ENCODE measurements around the gene KRTAP5-3. TPM values are rescaled to one million over a fixed set of nuclear protein-coding genes. Genes with fewer than 3 reads are reported as not detected.

KRTAP5-3 gene
- total and polyA plus RNA-seq, 2 experiments from 2014 or later: not detected

DNA sequence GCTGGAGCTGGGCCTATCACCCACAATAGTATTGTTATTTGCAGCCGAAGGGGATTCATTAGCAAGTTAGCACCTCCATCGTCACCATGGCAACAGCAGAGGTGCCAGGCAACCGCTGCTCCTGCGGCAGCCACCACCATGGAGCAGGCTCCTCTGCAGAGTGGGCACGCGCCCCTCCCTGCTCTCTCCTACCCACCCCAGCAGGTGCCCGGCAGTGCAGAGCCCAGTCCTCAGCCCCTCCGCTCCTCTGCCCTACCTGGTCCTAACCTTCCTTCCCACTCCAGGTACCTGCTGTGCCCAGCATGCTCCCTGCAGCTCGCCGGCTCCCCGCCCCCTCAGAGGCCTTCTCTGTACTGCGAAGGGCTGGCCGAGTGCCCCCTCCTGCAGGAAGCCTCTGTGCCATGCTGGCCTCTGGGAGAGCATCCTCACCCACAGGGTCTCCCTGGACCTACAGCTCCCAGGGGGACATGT is 39.8 kb downstream of the KRTAP5-3 start:
- TF ChIP-seq EZH2phosphoT487 (IDR thresholded peaks at IDR 0.05; ENCODE audit: insufficient read depth, low read depth): no peak
- no peak for TF ChIP-seq EZH2 (IDR thresholded peaks at IDR 0.05; ENCODE audit: insufficient read depth, poor library complexity, severe bottlenecking)
- in situ Hi-C loops (cut with MboI): no loop called here
- Histone ChIP-seq H3K4me2 (ENCODE audit: unreplicated experiment) (no peak overlapping the region), H3K9me3 (ENCODE audit: low read depth) (no peaks in the 10 kb centered on the region), H3K27ac (no peak overlapping the region), H3K27me3 (replicated peaks; ENCODE audit: insufficient read depth) (peaks cover 17% of the 10 kb centered on the region), H3K4me1 (ENCODE audit: insufficient read depth) (no peaks in the 10 kb centered on the region), H2AFZ (no peak overlapping the region), H3F3A (ENCODE audit: insufficient read depth) (no peaks in the 10 kb centered on the region), H3K4me3 (no peak overlapping the region), H4K20me1 (ENCODE audit: insufficient read depth) (no peaks in the 10 kb centered on the region), H3K79me2 (ENCODE audit: insufficient read depth) (no peaks in the 10 kb centered on the region), H3K9ac (no peak overlapping the region), H3K36me3 (ENCODE audit: low read depth) (no peaks in the 10 kb centered on the region), H3K9me2 (ENCODE audit: insufficient read depth) (no peaks in the 10 kb centered on the region)
- 63 to 73% methylated on average over 11 to 13 of the region's 13 CpGs for WGBS, 2 experiments (ENCODE audit: low coverage in 1 of 2, low lambda C conversion rate in 2 of 2, missing lambda C conversion rate in 2 of 2)
- DNase-seq: no peak

DNA sequence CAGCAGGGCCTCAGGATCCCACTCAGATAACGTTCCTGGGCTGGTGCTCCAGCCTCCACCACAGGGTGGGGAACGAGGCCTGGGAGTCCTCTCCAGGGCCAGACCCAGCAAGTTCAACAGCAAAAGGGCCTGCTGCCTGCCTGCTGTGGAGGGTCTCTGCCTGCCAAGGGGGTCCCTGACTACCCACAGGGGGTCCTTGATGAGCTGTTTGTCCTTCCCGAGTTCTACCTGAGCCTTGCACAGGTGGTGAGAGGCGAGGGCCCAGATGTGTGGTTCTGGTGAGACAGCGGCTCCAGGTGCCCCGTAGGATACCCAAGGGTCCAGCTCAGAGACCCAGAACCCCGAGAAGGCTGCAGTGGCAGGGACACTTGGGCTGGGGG is 40.6 kb downstream of the KRTAP5-3 start:
- no peaks in the 10 kb centered on the region for H3K79me2 ChIP-seq (ENCODE audit: insufficient read depth)
- in situ Hi-C loops (cut with MboI): no loop called here

DNA sequence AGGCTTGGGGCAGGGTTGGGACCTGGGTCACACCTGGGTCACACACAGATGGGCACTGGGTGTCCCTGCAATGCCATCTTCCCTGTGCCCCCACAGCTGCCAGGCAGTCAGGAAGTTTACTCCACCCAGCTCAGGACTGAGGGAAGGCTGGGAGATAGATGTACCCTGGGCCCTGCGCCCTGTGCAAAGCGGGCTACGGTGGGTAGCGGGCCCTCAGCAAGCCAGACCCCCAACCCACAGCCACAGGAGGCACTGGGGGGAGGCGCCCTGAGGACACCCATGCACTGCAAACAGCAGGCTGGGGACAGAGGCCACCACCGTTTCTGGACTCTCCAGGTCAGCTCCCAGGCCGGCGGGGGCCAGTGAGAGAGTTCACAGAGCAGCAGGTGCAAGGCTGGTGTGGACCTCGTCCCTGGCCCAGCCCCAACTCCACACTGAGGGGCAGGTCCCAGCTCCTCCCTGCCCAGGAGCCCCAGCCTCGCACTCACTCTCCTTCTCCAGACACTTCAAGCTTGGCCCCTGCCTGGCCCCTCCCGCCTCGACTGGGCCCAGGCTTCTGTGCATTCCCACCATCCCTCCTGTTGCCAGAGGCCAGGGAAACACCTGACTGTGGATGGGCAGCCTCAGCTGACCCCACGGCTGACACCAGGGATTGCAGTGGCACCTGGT is 41.1 kb downstream of the KRTAP5-3 start:
- H2AFZ ChIP-seq: no peak overlapping the region
- H3K9me3 ChIP-seq (ENCODE audit: low read depth): no peaks in the 10 kb centered on the region
- H3K36me3 ChIP-seq (ENCODE audit: low read depth): no peaks in the 10 kb centered on the region
- H4K20me1 ChIP-seq (ENCODE audit: insufficient read depth): no peaks in the 10 kb centered on the region
- no peak overlapping the region for H3K27ac ChIP-seq
- no peak for TF ChIP-seq EZH2phosphoT487 (IDR thresholded peaks at IDR 0.05; ENCODE audit: insufficient read depth, low read depth)
- TF ChIP-seq EZH2 (IDR thresholded peaks at IDR 0.05; ENCODE audit: insufficient read depth, poor library complexity, severe bottlenecking): no peak
- peaks cover 10% of the 10 kb centered on the region; the same call in 1 of the 2 replicates for H3K27me3 ChIP-seq (replicated peaks; ENCODE audit: insufficient read depth)
- no peak overlapping the region for H3K4me2 ChIP-seq (ENCODE audit: unreplicated experiment)
- no peaks in the 10 kb centered on the region for H3K79me2 ChIP-seq (ENCODE audit: insufficient read depth)
- no peaks in the 10 kb centered on the region for H3K4me1 ChIP-seq (ENCODE audit: insufficient read depth)
- no peak overlapping the region for H3K4me3 ChIP-seq
- H3K9ac ChIP-seq: no peak overlapping the region
- no peaks in the 10 kb centered on the region for H3F3A ChIP-seq (ENCODE audit: insufficient read depth)
- in situ Hi-C loops (cut with MboI): no loop called here
- 53 to 61% methylated on average over 13 of the region's 13 CpGs for WGBS, 2 experiments (ENCODE audit: low coverage in 1 of 2, low lambda C conversion rate in 2 of 2, missing lambda C conversion rate in 2 of 2)
- no peaks in the 10 kb centered on the region for H3K9me2 ChIP-seq (ENCODE audit: insufficient read depth)
- DNase-seq: no peak

More for the DNA sequence above, 40.6 kb downstream of the KRTAP5-3 start:
- no peaks in the 10 kb centered on the region for H4K20me1 ChIP-seq (ENCODE audit: insufficient read depth)
- no peak overlapping the region for H2AFZ ChIP-seq
- H3K9me2 ChIP-seq (ENCODE audit: insufficient read depth): no peaks in the 10 kb centered on the region
- no peak for DNase-seq
- no peaks in the 10 kb centered on the region for H3K4me1 ChIP-seq (ENCODE audit: insufficient read depth)
- WGBS, 2 experiments (ENCODE audit: low coverage in 1 of 2, low lambda C conversion rate in 2 of 2, missing lambda C conversion rate in 2 of 2): 47 to 57% methylated on average over 7 of the region's 7 CpGs
- TF ChIP-seq EZH2phosphoT487 (IDR thresholded peaks at IDR 0.05; ENCODE audit: insufficient read depth, low read depth) (no peak), EZH2 (IDR thresholded peaks at IDR 0.05; ENCODE audit: insufficient read depth, poor library complexity, severe bottlenecking) (no peak)
- H3K27ac ChIP-seq: no peak overlapping the region
- H3K4me2 ChIP-seq (ENCODE audit: unreplicated experiment): no peak overlapping the region
- peaks cover 10% of the 10 kb centered on the region; the same call in 1 of the 2 replicates for H3K27me3 ChIP-seq (replicated peaks; ENCODE audit: insufficient read depth)
- no peak overlapping the region for H3K9ac ChIP-seq
- no peaks in the 10 kb centered on the region for H3K9me3 ChIP-seq (ENCODE audit: low read depth)
- H3F3A ChIP-seq (ENCODE audit: insufficient read depth): no peaks in the 10 kb centered on the region
- no peak overlapping the region for H3K4me3 ChIP-seq
- no peaks in the 10 kb centered on the region for H3K36me3 ChIP-seq (ENCODE audit: low read depth)

DNA sequence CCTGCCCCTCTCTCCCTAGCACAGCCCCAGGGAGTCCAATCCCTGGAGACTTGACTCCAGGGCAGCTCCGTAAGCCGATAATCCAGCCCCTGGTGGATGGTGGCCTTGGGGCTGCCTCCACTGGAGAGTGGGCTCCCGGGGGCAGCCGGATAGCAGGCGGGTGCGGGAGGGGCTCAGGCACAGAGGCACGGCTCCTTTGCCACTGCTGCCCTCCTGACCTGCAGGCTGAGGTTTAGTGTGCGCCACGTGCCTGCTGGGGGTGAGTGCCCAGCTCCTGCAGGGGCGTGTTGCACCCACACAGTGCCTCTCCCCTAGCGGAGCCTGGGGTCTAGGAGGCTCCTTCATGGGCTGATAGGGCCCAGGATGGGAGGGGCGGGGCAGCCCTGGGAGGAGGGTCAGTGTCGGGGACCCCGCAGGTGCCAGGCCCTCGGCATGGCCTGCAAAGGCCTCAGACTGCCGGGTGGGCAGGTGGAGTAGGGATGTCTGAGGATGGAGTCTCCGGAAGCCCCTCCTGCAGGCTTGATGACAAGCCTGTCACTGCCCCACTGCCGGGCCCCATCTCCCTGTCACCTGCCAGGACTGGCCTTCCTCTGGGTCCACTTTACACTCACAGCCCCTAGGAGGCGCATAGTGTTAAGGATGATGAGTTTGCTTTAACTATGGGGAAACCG is 41.7 kb downstream of the KRTAP5-3 start:
- H3K4me3 ChIP-seq: no peak overlapping the region
- H4K20me1 ChIP-seq (ENCODE audit: insufficient read depth): no peaks in the 10 kb centered on the region
- no peak for DNase-seq
- no peak overlapping the region for H2AFZ ChIP-seq
- no peaks in the 10 kb centered on the region for H3K36me3 ChIP-seq (ENCODE audit: low read depth)
- no peaks in the 10 kb centered on the region for H3K79me2 ChIP-seq (ENCODE audit: insufficient read depth)
- no peaks in the 10 kb centered on the region for H3F3A ChIP-seq (ENCODE audit: insufficient read depth)
- H3K27ac ChIP-seq: no peak overlapping the region
- TF ChIP-seq EZH2phosphoT487 (IDR thresholded peaks at IDR 0.05; ENCODE audit: insufficient read depth, low read depth): no peak
- no peak for TF ChIP-seq EZH2 (IDR thresholded peaks at IDR 0.05; ENCODE audit: insufficient read depth, poor library complexity, severe bottlenecking)
- in situ Hi-C loops (cut with MboI): no loop called here
- H3K9me2 ChIP-seq (ENCODE audit: insufficient read depth): no peaks in the 10 kb centered on the region
- peaks cover 10% of the 10 kb centered on the region; the same call in 1 of the 2 replicates for H3K27me3 ChIP-seq (replicated peaks; ENCODE audit: insufficient read depth)
- no peak overlapping the region for H3K9ac ChIP-seq
- no peaks in the 10 kb centered on the region for H3K4me1 ChIP-seq (ENCODE audit: insufficient read depth)
- H3K4me2 ChIP-seq (ENCODE audit: unreplicated experiment): no peak overlapping the region
- H3K9me3 ChIP-seq (ENCODE audit: low read depth): no peaks in the 10 kb centered on the region
- WGBS, 2 experiments (ENCODE audit: low coverage in 1 of 2, low lambda C conversion rate in 2 of 2, missing lambda C conversion rate in 2 of 2): 69 to 70% methylated on average over 18 of the region's 20 CpGs
